Prostate gland (tissue), 2 donors: ENCODE data around the gene ACE.

Source experiments
- CTCF ChIP-seq, 4 experiments: fragments of 200-600 bp in 2 of 4; fragments of 450-650 bp in 2 of 4; sonication (generic) in 2 of 4; IDR thresholded peaks; 1 replicate in 3 of 4; 2 replicates in 1 of 4; pipeline ENCODE4 v1.5.1; 2016 to 2019; ENCODE audit warnings: antibody characterized with exemption in 4 of 4, mild to moderate bottlenecking in 2 of 4, moderate library complexity in 2 of 4
- POLR2A ChIP-seq: fragments of 450-650 bp; IDR thresholded peaks from one replicate; pipeline ENCODE4 v1.6.1; 2016; ENCODE audit warnings: antibody characterized with exemption, mild to moderate bottlenecking
- POLR2AphosphoS5 ChIP-seq: sonication (generic); formaldehyde crosslinking; IDR thresholded peaks from one replicate; pipeline ENCODE4 v1.6.1; 2017; ENCODE audit warnings: antibody characterized with exemption

GRCh38 chr17:63542218-63542545 is 65.3 kb downstream of the ACE start:
- TF ChIP-seq POLR2AphosphoS5 (no peak), CTCF (IDR thresholded peaks at IDR 0.05) (no peak), POLR2A (no peak)
